Measurements from ENCODE around the gene IL20.

- TF ChIP-seq, protein P1, sequence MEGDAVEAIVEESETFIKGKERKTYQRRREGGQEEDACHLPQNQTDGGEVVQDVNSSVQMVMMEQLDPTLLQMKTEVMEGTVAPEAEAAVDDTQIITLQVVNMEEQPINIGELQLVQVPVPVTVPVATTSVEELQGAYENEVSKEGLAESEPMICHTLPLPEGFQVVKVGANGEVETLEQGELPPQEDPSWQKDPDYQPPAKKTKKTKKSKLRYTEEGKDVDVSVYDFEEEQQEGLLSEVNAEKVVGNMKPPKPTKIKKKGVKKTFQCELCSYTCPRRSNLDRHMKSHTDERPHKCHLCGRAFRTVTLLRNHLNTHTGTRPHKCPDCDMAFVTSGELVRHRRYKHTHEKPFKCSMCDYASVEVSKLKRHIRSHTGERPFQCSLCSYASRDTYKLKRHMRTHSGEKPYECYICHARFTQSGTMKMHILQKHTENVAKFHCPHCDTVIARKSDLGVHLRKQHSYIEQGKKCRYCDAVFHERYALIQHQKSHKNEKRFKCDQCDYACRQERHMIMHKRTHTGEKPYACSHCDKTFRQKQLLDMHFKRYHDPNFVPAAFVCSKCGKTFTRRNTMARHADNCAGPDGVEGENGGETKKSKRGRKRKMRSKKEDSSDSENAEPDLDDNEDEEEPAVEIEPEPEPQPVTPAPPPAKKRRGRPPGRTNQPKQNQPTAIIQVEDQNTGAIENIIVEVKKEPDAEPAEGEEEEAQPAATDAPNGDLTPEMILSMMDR (IDR thresholded peaks at IDR 0.05), result no peak
- no peak for TF ChIP-seq POLR2A (IDR thresholded peaks at IDR 0.05)
Observed at GRCh38 chr1:206839006-206839560, 26.3 kb upstream of the IL20 start.
